VCaP (cell line): ENCODE measurements around the gene DIP2B.

ENCODE experiments used
- H3K27ac ChIP-seq: fragments of 450-650 bp; 2 replicates; pipeline ENCODE4 v1.5.1; 2017
- TF ChIP-seq, protein P1 (sequence below): fragments of 450-650 bp; conservative IDR thresholded peaks from 2 replicates; pipeline ENCODE4 v1.5.1; 2017; ENCODE audit warnings: mild to moderate bottlenecking, moderate library complexity

Gene DIP2B

DNA sequence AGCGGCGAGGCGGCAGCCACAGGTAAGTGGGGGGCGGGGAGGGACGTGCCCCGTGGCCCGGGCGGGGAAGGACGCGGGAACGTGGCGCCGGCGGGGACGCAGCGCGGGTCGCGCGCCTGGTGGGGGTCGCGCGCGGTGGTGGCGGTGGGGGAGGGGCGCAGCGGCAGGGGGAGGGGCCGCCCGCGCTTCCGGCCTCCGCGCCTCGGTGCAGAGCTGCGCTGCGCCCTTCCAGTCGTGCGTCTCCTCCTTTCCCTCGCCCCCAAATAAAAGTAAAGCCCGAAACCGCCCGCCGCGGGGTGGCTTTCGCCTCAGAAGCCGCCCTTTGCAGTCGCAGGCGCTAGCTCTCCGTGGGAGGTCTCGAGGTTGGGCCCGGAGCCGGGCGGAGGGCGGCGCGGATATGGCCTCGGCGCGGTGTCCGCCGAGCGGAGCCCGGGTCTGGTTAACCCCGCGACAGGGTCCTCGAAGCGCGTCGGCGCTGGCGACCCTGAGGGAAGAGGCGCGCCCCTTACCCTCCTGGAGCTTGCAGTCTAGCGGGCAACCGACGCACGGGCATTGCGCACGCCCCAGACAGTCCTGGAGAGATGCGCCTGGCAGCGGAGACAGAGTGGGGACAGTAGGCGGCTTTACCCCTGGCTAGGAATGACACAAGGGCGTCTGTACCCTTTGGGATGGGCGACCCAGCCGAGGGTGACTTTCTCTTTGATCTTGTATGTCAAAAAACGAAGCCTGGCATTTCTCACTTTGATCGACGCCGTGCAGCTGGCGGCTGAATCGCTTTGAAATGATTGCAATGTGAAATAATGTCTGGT is 259.7 kb downstream of the DIP2B start:
- TF ChIP-seq, protein P1, sequence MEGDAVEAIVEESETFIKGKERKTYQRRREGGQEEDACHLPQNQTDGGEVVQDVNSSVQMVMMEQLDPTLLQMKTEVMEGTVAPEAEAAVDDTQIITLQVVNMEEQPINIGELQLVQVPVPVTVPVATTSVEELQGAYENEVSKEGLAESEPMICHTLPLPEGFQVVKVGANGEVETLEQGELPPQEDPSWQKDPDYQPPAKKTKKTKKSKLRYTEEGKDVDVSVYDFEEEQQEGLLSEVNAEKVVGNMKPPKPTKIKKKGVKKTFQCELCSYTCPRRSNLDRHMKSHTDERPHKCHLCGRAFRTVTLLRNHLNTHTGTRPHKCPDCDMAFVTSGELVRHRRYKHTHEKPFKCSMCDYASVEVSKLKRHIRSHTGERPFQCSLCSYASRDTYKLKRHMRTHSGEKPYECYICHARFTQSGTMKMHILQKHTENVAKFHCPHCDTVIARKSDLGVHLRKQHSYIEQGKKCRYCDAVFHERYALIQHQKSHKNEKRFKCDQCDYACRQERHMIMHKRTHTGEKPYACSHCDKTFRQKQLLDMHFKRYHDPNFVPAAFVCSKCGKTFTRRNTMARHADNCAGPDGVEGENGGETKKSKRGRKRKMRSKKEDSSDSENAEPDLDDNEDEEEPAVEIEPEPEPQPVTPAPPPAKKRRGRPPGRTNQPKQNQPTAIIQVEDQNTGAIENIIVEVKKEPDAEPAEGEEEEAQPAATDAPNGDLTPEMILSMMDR, result no peak

DNA sequence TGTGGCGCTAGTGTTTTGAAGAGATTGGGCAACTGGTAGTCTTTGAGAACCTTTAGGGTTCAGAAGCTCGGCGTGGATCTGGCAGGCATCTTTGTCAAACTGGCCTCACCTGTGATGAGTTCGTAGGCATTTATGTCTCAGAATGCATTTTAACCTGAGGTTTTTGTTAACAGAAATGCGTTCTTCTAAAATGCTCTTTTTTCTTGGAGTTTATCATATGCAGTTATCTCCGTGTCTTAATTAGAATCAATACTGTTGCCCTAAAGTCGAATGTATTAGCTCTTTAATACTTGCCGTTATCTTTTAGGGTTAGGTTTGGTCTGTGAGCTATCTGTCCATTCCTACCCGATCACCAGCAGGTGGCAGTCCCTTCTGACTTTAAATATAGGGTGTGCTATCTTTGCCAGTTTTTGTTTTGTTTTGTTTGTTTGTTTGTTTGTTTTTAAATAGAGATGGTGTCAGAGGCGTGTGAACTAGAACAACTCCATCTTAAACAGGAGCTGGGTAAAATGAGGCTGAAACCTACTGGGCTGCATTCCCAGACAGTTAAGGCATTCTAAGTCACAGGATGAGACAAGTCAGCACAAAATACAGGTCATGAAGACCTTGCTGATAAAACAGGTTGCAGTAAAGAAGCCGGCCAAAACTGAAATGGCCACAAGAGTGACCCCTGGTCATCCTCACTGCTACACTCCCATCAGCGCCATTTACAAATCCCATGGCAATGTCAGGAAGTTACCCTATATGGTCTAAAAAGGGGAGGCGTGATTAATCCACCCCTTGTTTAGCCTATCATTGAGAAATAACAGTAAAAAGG is 260.5 kb downstream of the DIP2B start:
- peak overlapping the region; percentile 97 for H3K27ac ChIP-seq

More for the DNA sequence above, 259.7 kb downstream of the DIP2B start:
- H3K27ac ChIP-seq, result peak overlapping the region; percentile 97

GRCh38 chr12:50768391-50768790 is 263.6 kb downstream of the DIP2B start:
- TF ChIP-seq, protein P1, result no peak
- H3K27ac ChIP-seq, result peak overlapping the region; percentile 36

More for the DNA sequence above, 260.5 kb downstream of the DIP2B start:
- TF ChIP-seq, protein P1, result peak; percentile 88

- H3K27ac ChIP-seq, result peak overlapping the region; percentile 36
Observed at GRCh38 chr12:50768813-50769212, 264.0 kb downstream of the DIP2B start.

DNA sequence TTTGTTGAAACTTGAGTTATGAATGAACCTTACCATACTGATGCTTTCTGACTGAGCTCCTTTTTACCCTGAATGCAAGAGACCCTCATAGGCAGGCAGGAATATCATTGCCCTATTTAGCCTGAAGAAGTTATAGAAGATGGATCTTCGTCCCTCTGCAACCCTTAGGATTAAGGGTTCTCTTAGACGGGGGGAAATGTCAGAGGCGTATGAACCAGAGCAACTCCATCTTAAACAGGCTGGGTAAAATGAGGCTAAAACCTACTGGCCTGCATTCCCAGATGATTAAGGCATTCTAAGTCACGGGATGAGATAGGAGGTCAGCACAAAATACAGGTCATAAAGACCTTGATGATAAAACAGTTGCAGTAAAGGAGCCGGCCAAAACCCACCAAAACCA is 266.6 kb downstream of the DIP2B start:
- TF ChIP-seq, protein P1, result no peak
- no peak overlapping the region for H3K27ac ChIP-seq

DNA sequence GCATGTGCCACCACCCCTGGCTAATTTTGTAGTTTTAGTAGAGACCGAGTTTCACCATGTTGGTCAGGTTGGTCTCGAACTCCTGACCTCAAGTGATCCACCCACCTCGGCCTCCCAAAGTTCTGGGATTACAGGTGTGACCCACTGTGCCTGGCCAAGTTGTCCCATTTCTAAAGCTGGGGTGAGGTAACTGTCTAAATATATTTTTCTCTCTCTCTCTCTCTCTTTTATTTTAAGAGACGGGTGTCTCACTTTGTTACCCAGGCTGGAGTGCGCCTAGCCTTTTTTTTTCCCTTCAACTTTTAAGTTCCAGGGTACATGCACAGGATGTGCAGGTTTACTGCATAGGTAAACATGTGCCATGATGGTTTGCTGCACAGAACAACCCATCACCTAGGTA is 267.7 kb downstream of the DIP2B start:
- TF ChIP-seq, protein P1, result no peak
- no peak overlapping the region for H3K27ac ChIP-seq

DNA sequence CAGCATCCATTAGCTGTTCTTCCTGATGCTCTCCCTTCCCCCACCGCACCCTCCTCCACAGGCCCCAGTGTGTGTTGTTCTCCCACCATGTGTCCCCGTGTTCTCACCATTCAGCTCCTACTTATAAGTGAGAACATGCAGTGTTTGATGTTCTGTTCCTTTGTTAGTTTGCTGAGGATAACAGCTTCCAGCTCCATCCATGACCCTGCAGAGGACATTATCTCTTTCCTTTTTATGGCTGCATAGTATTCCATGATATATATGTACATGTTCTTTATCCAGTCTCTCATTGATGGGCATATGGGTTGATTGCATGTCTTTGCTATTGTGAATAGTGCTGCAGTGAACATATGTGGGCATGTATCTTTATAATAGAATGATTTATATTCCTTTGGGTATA is 268.1 kb downstream of the DIP2B start:
- TF ChIP-seq, protein P1, result no peak
- H3K27ac ChIP-seq, result no peak overlapping the region

DNA sequence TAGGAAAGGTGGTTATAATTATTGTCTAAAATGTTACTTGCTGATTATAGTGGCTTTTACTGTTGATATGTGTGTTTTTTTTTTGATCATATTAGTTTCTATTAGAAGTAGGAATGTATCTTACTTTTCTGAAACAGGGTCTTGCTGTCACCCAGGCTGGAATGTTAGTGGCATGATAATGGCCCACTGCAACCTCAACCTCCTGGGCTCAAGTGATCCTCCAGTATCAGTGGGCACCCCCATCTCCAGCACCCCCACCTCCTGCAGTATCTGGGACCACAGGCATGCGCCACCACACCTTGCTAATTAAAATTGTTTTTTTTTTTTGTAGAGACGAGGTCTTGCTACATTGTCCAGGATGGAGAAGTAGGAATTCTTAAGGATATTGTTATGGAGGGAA is 270.5 kb downstream of the DIP2B start:
- TF ChIP-seq, protein P1, result no peak
- H3K27ac ChIP-seq, result no peak overlapping the region
